M059J (cell line): Measurements from ENCODE around the gene FAM170B. TPM values are rescaled to one million over a fixed set of nuclear protein-coding genes. Genes with fewer than 3 reads are reported as not detected.

Source experiments
- total RNA-seq: library from RNA; depleted of rRNA; stranded (reverse); fragments of >200 nt; shearing (Covaris generic); gene quantifications from 2 replicates; pipeline ENCODE4 v1.2.3, GENCODE V29; 2014; rRNA removed

Gene FAM170B
- total RNA-seq, 1 experiment from 2014 or later, result not detected

Other genes with a start within 250 kb of the FAM170B start
- gene LRRC18, start 194.2 kb downstream of the FAM170B start, total RNA-seq, result not detected in 2 replicates
- gene VSTM4, start 18.5 kb downstream of the FAM170B start, total RNA-seq, result 0.10 TPM in 1 of 2 replicates, not detected in the other
- not detected in 2 replicates for gene TMEM273, start 54.4 kb upstream of the FAM170B start, total RNA-seq
- not detected in 2 replicates for gene C10orf71, start 165.1 kb upstream of the FAM170B start, total RNA-seq